VCaP (cell line): Measurements from ENCODE around the gene SNCG.
A peak's percentile ranks its signal among the peaks of the same experiment; 100 is the strongest.

Source experiments
- H3K27ac ChIP-seq: fragments of 450-650 bp; 2 replicates; pipeline ENCODE4 v1.5.1; 2017
- CTCF ChIP-seq: fragments of 450-650 bp; conservative IDR thresholded peaks from 2 replicates; pipeline ENCODE4 v1.5.1; 2017; ENCODE audit warnings: mild to moderate bottlenecking, moderate library complexity

SNCG gene

GRCh38 chr10:86936661-86937501 lies 21.5 kb upstream of the SNCG start:
- no peak for TF ChIP-seq CTCF
- no peak overlapping the region for H3K27ac ChIP-seq

- no peak overlapping the region for H3K27ac ChIP-seq
- TF ChIP-seq CTCF, result no peak
Measured at GRCh38 chr10:86937502-86938154, 20.8 kb upstream of the SNCG start.

DNA sequence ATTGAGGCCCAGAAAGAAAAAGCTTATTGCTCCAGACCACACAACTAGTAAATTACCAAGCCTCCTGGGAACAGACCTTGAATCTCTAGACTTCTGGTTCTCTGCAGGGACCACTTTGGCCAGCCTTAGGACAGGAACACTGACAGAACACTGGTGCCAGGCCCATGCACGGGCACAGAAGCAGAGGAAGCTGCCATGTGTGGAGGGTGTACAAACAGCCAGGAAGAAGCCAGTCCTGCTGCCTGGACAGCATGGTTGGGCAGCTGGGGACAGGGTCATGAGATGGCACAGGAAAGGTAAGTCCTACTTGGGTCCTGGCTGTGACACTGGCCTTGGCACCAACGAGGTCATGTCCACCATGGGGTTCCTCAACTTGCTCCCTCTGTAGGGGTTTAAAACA lies 20.1 kb upstream of the SNCG start:
- H3K27ac ChIP-seq, result no peak overlapping the region
- no peak for TF ChIP-seq CTCF

DNA sequence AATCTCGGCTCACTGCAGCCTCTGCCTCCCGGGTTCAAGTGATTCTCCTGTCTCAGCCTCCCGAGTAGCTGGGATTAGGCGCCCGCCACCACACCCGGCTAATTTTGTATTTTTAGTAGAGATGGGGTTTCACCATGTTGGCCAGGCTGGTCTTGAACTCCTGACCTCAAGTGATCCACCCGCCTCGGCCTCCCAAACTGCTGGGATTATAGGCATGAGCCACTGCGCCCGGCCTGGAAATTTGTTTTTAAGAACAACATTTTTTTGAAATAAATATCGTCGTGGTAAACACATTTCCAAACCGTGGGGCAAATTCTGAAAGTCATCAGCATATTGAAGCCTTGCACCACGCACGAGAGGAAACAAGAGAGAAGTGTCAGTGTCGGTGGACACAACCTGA lies 18.3 kb upstream of the SNCG start:
- H3K27ac ChIP-seq, result peak overlapping the region; percentile 60; the same call in 1 of the 2 replicates

DNA sequence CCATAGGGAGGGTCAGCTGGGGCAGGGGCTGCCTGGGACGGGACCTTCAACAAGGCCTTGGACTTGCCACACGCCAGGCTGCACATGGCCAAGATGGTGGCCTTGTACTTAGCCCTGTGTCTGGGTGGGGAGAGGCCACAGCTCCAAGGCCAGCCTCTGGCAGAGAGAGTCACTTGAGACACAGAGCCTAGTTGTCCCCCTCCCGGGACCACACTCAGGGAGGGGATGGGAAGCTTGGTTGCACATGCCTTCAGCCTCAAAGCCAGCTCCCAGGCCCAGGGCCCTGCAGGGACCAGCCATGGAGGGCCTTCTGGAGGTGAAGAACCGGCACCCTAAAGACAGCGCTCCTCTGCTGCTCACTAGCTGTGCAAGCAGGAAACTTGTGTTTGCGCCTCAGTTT lies 17.7 kb upstream of the SNCG start:
- no peak for TF ChIP-seq CTCF
- H3K27ac ChIP-seq, result no peak overlapping the region

DNA sequence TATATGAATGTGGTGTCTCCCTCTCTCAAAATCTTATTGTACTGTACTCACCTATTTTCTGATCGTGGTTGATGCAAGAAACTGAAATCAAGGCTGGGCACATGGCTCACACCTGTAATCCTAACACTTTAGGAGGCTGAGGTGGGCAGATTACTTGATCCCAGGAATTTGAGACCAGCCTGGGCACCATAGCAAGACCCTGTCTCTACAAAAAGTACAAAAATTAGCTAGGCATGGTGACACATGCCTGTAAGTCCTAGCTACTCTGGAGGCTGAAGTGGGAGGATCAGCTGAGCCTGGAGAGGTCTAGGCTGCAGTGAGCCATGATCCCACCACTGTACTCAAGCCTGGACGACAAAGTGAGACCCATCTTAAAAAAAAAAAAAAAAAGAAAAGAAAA lies 17.0 kb upstream of the SNCG start:
- TF ChIP-seq CTCF, result no peak
- H3K27ac ChIP-seq, result no peak overlapping the region

- no peak overlapping the region for H3K27ac ChIP-seq
- TF ChIP-seq CTCF, result no peak
Measured at GRCh38 chr10:86941991-86942421, 16.4 kb upstream of the SNCG start.
